NCI-H2107 treated with DMSO at 0.1 percent for 48 hours (cell line): ENCODE results near the gene DEAF1.
"Not testable (repeated sequence)": the region's sequence is repeated elsewhere in the genome, so short reads cannot be mapped to it uniquely, and the experiment has no call there.

ENCODE experiments used
- DNase-seq: peaks from one replicate; lab custom pipeline; 2025; ENCODE audit not compliant: unreplicated experiment; lab: John Stamatoyannopoulos, UW

DEAF1 gene, protein sequence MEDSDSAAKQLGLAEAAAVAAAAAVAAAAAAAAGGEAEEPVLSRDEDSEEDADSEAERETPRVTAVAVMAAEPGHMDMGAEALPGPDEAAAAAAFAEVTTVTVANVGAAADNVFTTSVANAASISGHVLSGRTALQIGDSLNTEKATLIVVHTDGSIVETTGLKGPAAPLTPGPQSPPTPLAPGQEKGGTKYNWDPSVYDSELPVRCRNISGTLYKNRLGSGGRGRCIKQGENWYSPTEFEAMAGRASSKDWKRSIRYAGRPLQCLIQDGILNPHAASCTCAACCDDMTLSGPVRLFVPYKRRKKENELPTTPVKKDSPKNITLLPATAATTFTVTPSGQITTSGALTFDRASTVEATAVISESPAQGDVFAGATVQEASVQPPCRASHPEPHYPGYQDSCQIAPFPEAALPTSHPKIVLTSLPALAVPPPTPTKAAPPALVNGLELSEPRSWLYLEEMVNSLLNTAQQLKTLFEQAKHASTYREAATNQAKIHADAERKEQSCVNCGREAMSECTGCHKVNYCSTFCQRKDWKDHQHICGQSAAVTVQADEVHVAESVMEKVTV

DNA sequence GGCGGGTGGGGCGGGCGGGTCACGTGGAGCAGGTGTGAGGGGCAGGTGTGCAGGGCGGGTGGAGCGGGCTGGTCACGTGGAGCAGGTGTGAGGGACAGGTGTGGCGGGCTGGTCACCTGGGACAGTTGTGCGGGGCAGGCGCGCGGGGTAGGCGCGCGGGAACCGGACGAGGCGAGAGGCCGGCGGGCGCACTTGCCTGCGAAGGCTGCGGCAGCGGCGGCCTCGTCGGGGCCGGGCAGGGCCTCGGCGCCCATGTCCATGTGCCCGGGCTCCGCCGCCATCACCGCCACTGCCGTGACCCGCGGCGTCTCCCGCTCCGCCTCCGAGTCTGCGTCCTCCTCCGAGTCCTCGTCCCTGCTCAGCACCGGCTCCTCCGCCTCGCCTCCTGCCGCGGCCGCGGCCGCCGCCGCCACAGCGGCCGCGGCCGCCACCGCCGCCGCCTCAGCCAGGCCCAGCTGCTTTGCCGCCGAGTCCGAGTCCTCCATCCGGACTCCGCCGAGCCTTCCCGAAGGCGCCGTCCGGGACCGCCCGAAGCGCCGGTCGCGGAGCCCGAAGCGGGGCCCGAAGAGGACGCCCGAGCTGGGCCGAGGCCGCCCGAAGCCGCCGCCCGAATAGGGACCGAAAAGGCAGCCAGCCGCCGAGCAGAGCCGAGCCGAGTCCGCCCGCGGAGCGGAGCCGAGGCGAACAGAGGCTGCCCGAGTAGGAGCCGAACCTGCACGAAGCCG is at the start of gene DEAF1:
DEAF1 (minus strand) TSS at position 660 of the 725 bp plus-strand sequence; CDS start at position 485, 175 bp downstream.
- peak; percentile 88 for DNase-seq

DNA sequence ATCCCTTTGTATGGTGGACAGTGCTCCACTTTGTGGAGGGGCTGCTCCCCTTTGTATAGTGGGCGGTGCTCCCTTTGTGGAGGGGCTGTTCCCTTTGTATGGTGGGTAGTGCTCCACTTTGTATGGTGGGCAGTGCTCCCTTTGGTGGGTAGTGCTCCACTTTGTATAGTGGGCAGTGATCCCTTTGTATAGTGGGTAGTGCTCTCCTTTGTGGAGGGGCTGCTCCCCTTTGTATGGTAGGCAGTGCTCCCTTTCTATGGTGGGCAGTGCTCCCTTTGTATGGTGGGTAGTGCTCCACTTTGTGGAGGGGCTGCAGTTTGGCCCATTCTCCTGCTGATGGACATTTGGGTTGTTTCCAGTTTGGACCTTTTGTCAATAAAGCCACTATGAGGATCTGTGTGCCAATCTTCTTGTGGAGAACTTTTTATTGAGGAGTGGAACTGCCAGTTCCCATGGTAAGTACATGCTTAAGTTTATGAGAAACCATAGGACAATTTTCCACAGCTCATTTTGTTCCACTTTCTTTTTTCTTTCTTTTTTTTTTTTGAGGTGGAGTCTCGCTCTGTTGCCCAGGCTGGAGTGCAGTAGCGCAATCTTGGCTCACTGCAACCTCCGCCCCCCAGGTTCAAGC is 47.7 kb upstream of the DEAF1 start:
- no peak for DNase-seq

DNA sequence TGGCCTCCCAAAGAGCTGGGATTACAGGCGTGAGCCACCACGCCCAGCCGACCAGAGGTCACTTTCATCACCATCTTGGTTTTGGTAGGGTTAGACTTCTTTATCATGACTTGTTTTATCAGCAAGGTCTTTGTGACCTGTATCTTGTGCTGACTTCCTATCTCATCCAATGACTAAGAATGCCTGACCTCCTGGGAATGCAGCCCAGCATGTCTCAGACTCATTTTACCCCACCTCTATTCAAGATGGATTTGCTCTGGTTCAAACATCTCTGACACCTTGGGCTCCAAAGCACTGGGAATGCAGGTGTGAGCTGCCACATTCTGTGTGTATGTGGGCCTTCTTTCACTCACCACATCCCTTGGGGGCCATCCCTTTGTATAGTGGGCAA is 47.1 kb upstream of the DEAF1 start:
- DNase-seq = no peak

DNA sequence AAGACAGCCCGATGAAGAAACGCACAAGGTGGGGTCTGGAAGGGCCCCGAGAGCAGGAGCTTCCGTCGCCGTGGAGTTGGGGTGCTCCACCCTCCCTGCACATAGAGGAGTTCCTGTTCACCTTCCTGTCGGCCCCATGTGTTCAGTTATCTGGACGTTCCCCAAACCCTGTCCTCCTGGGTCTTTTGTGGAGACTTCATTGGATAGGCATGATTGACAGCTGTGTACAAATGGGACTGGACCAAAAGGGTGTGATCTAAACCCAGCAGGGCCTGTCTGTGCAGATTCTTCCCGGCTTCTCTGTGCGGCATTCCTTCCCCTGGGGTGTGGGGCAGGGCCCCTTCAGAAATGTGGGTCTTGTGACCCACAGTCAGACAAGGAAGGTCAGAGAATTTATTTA is 42.9 kb upstream of the DEAF1 start:
- DNase-seq = not testable (repeated sequence)

DNA sequence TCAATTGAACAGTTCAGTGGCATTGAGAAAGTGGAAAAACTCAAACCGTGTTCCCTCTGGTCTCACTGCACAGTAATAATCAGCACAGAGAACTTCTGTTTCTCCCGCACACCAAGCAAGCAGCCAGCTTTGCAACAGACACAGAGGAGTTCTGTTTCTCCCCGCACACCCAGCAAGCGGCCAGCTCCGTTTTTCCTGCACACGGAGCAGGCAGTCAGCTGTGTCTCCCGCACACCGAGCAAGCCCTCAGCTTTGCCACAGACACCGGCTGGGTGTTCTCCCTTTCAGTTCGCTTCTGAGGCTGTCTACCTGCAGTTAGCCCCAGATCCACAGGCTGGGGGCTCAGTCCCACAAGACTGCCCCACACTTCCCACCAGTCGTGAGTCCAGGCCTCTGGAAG is 42.3 kb upstream of the DEAF1 start:
- no peak for DNase-seq

DNA sequence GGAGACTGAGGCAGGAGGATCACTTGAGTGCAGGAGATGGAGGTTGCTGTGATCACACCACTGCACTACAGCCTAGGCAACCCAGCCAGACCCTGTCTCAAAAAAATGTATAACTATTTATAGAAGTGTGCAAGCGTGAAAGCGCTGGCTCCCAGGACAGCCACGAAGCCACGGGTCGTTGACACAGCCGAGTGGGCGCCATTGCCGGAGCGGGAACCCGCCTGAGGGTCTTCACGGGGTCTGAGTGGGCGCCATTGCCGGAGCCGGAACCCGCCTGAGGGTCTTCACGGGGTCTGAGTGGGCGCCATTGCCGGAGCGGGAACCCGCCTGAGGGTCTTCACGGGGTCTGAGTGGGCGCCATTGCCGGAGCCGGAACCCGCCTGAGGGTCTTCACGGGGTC is 39.5 kb upstream of the DEAF1 start:
- not testable (repeated sequence) for DNase-seq

DNA sequence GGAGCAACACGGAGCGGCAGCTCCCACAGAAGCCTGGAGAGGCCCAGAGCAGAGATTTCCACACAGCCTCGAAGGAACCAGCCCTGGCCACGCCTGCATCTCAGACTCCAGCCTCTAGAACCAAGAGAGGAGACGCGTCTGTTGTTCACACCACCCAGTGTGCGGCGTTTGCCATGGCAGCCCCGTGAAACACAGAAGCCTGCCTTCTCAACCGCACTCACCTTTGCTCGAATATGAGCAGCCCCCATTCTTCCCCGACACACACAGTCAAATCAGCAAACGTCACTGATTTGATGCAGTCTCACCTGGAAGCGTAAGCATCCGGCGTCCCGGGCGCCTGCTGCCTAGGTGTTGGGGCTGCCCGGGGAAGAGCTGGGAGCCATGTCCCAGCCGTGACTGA is 38.0 kb upstream of the DEAF1 start:
- DNase-seq = no peak

DNA sequence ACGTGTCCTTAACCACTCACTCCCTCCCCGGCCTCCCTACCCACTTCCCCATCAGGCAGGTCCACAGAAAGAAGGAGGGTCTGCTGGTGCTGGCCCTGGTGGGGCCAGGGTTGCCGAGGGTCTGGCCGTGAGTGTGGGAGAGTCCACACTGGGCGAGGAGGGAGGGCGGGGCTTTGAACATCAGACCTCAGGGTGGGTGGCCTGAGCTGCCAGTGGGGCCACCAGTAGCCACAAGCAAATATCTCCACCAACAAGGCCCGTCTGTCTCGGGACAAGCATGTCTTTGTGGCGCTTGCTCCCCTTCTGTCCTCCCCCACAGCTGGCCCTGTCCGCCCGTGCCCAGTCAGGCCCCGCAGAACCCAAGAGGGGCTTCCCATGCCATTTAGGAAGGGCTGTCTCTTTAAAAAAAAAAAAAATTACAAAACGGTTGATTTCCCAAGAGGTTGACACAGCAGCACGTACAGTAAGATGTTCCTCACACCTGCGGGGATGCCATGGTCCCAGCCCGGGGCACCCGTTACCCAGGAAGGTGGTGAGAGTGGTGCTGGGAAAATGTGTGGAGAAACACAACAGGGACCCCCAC is 34.6 kb upstream of the DEAF1 start:
- DNase-seq = no peak

DNA sequence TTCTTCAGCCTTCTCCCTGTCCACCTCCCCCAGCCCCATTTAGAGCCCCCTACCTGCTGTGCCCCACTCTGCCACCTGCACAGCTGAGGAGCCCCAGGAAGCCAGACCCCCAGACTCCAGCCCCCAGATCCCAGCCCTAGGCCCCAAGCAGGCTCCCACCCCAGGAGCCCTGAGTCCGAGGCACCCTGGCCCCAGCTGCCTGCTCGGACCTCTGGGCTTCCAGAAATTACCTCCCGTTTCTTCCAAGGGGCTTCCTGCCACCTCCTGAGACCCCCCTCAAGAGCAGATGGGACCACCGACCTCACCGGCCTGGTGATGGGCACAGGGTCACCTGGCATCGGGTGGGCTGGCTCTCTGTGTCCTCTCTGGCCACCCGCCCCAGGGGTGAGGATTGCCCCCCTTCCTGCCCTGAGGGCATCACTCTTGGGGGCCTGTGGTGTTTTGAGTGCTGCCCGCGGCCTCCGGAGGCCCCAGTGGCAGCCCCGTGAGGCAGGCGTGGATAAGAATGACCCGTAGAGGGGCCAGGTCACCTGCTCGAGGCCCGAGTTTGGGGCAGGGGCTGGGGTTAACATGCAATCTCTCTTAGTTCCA is 34.0 kb upstream of the DEAF1 start:
- no peak for DNase-seq

DNA sequence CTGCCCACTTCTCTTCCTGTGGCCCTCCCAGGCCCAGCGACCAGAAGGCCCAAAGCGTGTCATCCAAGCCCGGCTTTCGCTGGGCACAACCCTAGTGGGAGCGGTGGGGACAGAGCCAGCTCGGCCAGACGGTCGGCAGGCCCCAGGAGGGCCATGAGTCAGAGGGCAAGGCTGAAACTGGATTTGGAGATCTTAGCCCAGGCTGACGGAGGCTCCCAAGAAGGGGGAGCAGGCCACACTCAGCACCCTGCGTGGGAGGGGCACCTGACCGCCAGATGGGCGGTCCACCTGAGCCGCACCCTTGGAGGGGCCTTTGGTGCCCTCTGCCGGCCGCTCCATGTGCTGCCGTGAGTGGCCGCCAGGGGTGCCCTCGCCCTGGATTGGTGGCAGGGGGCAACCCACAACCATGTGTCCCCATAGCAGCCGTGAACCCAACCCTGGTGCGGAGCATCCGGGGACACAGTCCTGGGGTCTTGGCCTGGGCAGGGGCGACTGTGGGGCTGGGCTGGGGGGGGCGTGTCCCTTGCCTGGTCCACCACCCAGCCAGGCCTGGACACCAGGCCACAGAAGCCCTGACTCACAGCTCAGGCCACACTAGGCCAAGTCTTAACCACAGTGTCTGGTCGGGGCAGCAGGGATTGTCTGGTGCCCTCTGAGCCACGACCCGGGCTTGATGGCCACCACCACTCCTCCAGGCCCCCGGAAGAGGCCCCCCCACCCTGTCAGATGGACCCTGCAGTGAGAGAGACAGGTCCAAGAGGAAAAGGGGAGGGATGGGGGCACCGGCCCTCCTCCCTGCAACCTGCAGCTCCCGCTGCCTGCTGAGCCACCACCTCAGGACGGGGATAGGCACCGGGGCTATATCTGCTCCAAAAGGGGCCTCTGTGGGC is 33.1 kb upstream of the DEAF1 start:
- DNase-seq = no peak

DNA sequence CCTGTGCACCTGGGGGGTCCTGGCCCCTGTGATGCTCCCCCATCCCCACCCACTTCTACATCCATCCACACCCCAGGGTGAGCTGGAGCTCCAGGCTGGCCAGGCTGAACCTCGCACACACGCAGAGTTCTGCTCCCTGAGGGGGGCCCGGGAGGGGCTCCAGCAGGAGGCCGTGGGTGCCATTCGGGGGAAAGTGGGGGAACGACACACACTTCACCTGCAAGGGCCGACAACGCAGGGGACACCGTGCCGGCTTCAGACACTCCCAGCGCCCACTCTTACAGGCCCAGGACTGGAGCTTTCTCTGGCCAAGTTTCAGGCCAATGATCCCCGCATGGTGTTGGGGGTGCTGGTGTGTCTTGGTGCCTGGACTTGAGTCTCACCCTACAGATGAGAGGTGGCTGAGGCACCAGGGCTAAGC is 32.3 kb upstream of the DEAF1 start:
- no peak for DNase-seq

DNA sequence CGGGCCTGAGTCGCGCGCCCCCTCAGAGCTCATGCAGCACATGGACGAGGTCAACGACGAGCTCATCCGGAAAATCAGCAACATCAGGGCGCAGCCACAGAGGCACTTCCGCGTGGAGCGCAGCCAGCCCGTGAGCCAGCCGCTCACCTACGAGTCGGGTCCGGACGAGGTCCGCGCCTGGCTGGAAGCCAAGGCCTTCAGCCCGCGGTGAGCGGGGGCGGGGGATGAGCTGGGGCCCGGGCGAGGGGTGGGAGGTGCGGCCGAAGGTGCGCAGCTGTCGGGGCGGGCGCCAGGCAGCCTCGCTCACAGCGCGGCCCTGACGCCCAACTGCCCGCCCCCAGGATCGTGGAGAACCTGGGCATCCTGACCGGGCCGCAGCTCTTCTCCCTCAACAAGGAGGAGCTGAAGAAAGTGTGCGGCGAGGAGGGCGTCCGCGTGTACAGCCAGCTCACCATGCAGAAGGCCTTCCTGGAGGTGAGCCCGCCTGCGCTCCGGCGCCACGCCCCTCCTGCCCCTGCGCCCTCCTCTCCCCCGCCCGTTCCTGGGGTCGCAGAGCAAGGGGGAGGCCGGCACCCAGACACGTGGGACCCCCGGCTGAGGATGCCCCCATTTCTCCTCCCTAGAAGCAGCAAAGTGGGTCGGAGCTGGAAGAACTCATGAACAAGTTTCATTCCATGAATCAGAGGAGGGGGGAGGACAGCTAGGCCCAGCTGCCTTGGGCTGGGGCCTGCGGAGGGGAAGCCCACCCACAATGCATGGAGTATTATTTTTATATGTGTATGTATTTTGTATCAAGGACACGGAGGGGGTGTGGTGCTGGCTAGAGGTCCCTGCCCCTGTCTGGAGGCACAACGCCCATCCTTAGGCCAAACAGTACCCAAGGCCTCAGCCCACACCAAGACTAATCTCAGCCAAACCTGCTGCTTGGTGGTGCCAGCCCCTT is 31.5 kb upstream of the DEAF1 start:
- no peak for DNase-seq

DNA sequence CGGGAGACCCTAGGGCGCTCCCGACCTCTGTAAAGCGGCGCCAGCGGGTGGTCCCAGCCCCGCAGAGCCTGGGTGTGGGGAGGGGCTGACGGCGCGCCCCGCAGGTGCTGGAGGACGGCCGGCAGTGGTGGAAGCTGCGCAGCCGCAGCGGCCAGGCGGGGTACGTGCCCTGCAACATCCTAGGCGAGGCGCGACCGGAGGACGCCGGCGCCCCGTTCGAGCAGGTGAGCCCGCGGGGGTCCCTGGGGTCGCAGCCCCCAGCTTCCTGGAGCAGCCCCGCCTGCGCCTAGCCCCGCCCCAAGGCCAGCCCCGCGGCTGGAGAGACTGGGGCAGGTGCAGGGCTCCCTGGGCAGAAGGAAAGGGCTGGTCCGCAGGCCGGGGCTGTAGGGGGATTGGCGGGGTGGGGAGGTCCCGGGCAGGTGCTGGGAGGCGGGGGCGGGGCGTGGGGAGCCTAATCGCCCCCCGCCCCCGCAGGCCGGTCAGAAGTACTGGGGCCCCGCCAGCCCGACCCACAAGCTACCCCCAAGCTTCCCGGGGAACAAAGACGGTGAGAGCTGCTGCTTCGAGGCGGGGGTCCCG is 30.7 kb upstream of the DEAF1 start:
- no peak for DNase-seq

DNA sequence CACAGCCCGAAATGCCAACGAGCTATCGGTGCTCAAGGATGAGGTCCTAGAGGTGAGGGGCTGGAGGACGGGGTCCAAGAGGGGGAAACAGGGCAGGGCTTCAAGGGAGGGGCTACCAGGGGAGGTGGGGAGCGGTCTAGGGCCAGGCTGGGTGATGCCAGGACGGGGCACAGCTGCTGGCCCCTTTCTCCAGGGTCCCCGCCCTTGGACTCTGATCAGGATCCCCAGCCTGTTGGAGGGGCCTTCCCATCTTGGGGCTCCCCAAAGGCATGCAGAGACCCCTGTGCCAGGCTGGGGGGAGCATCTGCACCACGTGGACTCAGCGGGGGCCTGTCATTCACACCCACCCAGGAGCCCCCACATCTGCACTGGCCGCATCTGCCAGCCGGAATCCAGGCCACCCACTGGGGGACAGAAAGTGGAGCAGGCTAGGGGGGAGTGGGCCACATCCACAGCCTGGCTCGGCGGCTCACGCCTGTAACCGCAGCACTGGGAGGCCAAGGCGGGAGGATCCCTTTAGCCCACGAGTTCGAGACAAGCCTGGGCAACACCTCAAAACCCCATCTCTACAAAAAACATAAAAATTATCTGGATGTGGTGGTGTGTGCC is 29.9 kb upstream of the DEAF1 start:
- no peak for DNase-seq

DNA sequence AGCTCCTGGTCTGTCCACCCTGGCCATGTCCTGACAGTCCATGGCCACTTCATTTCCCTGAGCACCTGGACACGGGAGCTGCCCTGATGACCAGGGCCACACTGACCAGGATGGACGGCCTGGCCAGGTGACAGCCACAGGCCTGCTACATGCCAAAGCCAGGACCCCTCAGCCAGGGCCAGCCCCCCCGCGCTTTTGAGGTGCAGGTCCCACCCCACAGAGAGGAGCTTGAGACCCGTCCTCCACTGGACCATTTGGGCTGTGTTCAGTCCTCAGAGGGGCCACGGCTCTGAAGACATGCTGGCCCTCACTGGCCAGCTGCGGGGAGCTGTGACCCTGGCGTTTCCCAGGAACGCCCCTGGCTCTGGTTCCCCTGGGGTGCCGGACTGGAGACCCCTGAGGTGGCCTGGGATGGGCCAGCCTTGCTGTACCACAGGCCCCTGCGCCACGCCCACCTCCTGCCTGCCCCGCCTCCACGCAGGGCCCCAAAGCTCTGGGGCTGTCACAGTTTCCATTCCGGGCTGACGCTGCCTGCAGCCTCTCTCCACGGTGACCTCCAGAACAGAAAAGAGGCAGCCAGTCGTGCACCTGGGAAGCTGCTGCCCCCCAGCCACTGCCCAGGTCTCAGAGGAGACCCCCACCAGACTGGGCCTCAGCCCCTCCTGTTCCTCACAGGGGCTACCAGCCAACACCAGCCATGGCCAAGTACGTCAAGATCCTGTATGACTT is 29.2 kb upstream of the DEAF1 start:
- no peak for DNase-seq

DNA sequence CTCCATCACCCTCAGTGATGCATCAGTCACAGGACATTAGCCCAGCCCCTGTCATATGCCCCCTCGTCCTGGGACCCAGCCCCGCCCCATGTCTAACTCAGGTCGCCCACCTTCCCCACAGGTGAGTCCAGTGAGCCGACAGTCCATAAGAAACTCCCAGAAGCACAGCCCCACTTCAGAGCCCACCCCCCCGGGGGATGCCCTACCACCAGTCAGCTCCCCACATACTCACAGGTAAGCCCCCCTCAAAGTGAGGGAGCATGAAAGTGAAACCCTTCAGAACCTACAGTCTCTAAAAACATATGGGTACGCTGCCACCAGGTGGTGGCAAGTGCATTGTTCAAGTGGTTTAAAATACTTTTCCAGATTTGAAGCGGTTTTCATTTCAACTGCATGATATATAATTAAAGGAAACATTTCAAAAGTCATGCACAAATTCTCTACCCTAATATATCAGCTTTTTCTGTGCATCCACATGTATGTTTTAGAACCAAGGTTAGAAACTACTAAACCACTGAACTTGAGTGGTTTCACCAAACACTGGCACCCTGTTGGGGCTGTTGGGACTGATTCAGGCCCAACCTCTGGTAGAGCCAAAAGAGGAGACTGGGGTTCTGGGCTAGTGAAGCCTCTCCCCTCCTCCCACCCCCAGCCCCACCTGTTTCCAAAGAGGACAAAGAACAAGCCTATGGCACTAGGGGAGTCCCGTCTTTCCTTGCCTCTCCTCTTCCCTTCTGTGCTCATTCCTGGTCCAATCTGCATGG is 28.3 kb upstream of the DEAF1 start:
- DNase-seq = peak; percentile 16
